Coronary artery (tissue), 2 donors: Measurements from ENCODE around the gene SOX6.
"Not testable (repeated sequence)": the region's sequence is repeated elsewhere in the genome, so short reads cannot be mapped to it uniquely, and the experiment has no call there.

Experiments
- DNase-seq: peaks from one replicate; pipeline ENCODE4 v3.0.0-alpha.2; 2017; ENCODE audit warnings: low spot score
- H3K27ac ChIP-seq, 2 donors: fragments of 200-600 bp; sonication (generic); one replicate each; pipeline ENCODE4 v1.5.1; 2016 to 2019
- H3K4me3 ChIP-seq: fragments of 200-600 bp; sonication (generic); 2 replicates; pipeline ENCODE4 v1.5.1; 2016; ENCODE audit warnings: mild to moderate bottlenecking, moderate library complexity
- TF ChIP-seq, protein P1 (sequence below): fragments of 200-600 bp; sonication (generic); IDR thresholded peaks from one replicate; pipeline ENCODE4 v1.5.1; 2019; ENCODE audit warnings: antibody characterized with exemption

Gene SOX6

GRCh38 chr11:16070573-16070972 lies 285.8 kb downstream of the SOX6 start:
- DNase-seq: no peak
- Histone ChIP-seq H3K27ac (no peak overlapping the region), H3K4me3 (no peak overlapping the region)
- TF ChIP-seq, protein P1, sequence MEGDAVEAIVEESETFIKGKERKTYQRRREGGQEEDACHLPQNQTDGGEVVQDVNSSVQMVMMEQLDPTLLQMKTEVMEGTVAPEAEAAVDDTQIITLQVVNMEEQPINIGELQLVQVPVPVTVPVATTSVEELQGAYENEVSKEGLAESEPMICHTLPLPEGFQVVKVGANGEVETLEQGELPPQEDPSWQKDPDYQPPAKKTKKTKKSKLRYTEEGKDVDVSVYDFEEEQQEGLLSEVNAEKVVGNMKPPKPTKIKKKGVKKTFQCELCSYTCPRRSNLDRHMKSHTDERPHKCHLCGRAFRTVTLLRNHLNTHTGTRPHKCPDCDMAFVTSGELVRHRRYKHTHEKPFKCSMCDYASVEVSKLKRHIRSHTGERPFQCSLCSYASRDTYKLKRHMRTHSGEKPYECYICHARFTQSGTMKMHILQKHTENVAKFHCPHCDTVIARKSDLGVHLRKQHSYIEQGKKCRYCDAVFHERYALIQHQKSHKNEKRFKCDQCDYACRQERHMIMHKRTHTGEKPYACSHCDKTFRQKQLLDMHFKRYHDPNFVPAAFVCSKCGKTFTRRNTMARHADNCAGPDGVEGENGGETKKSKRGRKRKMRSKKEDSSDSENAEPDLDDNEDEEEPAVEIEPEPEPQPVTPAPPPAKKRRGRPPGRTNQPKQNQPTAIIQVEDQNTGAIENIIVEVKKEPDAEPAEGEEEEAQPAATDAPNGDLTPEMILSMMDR: no peak

- not testable (repeated sequence) for H3K27ac ChIP-seq, DNase-seq, H3K4me3 ChIP-seq
Observed at GRCh38 chr11:16067268-16067667, 289.1 kb downstream of the SOX6 start.

DNA sequence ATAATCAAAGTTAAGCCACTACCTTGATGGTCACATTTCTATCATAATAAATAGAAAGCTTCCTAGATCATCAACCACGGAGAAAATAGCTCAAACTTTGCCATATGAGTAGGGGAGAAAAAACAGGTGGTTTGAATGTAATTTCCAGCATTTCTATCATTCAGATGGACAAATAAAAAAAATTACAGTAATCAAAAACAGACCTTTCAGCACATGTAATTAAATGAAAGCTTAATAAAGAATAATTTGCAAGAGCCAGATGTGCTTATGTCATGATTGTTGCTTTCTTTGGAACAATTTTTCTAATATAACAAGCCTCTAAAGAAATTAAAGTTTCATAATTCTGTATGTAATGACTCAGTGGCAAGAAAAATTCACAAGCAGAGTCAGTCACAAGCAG lies 297.0 kb downstream of the SOX6 start:
- DNase-seq: no peak
- no peak overlapping the region for H3K4me3 ChIP-seq
- TF ChIP-seq, protein P1: no peak
- no peak overlapping the region for H3K27ac ChIP-seq

DNA sequence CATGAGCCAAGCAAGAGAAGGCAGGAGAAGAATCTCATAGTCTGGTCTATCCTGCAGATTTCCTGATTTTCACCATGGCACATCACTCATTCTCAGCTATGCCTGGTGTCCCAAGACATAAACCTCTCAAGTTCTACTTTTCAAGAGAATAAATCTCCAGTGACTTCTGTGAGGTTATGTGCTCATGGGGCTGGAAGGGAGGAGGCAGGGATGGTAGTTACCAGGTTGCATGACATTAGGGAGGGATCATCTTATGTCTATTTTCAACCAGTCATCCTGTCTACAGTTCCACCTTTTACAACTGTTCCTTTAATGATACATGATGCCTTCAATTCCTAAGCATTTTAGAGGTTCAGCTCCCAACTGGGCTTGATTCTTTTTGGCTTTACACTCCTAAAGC lies 297.7 kb downstream of the SOX6 start:
- no peak overlapping the region for H3K27ac ChIP-seq
- no peak overlapping the region for H3K4me3 ChIP-seq
- TF ChIP-seq, protein P1: no peak
- no peak for DNase-seq

DNA sequence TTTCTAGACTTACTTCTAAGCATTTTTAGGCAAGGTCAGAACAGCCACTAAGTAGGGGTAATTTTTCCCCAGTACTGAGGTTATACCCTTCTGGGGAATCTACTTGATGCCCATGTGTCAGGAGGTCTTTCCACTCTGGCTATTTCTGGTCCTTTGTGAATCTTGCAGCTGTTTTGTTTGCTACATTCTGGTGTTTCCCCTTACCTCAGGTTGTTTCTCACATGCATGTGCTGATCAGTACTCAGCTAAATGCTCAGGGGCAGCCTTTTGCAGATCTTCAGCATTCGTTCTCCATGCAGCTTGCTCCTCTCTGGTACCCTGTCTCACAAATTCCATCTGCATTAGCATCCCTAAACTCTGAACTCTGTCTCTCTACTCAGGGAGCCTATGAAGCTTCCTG lies 303.6 kb downstream of the SOX6 start:
- no peak overlapping the region for H3K4me3 ChIP-seq
- DNase-seq: no peak
- TF ChIP-seq, protein P1: no peak
- no peak overlapping the region for H3K27ac ChIP-seq

DNA sequence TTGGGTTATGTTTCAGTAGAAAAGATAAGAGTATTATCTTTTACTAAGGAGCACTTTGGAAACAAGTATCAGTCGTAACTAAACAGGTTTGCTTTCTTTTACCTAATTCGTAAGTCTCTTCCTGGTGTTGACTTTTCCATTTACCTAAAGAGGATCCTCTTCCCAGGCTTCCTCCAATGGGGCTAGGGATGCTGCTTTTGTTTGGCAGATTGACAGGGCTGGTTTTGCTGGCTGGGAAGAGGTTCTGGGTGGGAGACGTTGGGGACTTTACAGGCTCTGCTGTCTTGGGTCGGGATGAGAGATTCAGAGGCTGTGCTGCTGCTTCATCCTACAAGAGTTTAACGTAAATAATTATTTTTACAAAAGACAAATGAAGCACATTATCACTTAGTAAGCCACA lies 306.7 kb downstream of the SOX6 start:
- TF ChIP-seq, protein P1: no peak
- no peak overlapping the region for H3K27ac ChIP-seq
- H3K4me3 ChIP-seq: no peak overlapping the region
- DNase-seq: no peak

- Histone ChIP-seq H3K27ac (no peak overlapping the region), H3K4me3 (no peak overlapping the region)
- TF ChIP-seq, protein P1: no peak
- no peak for DNase-seq
Observed at GRCh38 chr11:16047073-16047472, 309.3 kb downstream of the SOX6 start.

DNA sequence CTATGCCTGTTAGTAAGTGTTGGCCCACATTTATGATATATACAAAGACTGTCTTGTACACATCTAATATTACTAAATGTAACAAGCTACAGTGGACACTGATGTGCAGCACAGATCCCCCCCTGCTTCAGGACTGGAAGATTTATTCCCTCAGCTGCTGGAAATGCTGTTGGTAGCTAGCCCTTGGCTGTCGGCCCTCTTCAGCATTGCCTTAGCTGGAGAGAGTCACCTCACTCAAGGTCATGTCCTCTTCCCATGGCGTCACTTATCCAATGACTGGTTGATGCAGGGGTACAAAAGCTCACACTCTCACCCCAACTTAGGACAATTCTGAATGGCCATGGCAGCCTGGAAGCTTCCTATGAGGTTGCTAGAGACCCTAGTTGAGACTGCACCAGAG lies 312.7 kb downstream of the SOX6 start:
- TF ChIP-seq, protein P1: no peak
- Histone ChIP-seq H3K4me3 (no peak overlapping the region), H3K27ac (no peak overlapping the region)
- no peak for DNase-seq
